ENCODE measurements around the gene S100A4.
"Not testable (repeated sequence)": the region's sequence is repeated elsewhere in the genome, so short reads cannot be mapped to it uniquely, and the experiment has no call there.

S100A4 gene

DNA sequence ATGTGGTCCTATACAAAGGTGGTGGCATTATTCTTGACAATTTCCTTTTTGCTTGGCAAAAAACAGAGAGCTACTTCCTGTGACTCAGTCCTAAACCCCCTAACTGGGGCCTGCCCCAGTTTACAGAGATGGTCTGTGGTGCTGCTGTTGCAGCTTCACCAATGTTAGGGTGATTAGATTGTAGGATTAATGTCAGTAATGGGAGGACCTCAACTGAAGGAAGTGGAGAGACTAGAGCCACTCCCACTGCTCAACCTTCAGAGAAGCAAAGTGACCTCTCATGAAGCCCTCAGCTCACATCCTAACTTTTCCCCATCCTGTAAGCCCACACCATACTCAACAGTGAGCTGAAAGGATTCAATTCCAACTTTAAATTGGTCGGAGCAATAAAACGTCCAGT is 13.4 kb downstream of the S100A4 start:
- DNase-seq (ENCODE audit: low read depth): no peak
- TF ChIP-seq, protein P1, sequence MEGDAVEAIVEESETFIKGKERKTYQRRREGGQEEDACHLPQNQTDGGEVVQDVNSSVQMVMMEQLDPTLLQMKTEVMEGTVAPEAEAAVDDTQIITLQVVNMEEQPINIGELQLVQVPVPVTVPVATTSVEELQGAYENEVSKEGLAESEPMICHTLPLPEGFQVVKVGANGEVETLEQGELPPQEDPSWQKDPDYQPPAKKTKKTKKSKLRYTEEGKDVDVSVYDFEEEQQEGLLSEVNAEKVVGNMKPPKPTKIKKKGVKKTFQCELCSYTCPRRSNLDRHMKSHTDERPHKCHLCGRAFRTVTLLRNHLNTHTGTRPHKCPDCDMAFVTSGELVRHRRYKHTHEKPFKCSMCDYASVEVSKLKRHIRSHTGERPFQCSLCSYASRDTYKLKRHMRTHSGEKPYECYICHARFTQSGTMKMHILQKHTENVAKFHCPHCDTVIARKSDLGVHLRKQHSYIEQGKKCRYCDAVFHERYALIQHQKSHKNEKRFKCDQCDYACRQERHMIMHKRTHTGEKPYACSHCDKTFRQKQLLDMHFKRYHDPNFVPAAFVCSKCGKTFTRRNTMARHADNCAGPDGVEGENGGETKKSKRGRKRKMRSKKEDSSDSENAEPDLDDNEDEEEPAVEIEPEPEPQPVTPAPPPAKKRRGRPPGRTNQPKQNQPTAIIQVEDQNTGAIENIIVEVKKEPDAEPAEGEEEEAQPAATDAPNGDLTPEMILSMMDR (IDR thresholded peaks at IDR 0.05; ENCODE audit: low read depth, low read length, missing control alignments): no peak
- no peak overlapping the region for H3K4me3 ChIP-seq (ENCODE audit: low read depth, low read length)

DNA sequence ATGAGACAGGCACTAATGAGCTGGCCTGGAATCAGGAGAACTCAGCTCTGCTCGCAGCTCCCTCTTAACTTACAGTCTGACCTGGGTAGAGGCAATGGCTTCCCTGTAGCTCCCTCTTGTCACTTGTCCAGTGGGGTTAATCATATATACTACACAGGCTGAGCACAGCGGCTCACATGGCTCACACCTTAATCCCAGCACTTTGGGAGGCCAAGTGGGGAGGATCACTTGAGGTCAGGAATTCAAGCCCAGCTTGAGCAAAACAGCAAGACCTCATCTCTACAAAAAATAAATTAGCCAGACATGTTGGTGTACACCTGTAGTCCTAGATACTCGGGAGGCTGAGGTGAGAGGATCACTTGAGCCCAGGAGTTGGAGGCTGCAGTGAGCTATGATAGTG is 14.0 kb downstream of the S100A4 start:
- H3K4me3 ChIP-seq (ENCODE audit: low read depth, low read length): no peak overlapping the region
- TF ChIP-seq, protein P1 (IDR thresholded peaks at IDR 0.05; ENCODE audit: low read depth, low read length, missing control alignments): no peak
- DNase-seq (ENCODE audit: low read depth): no peak

DNA sequence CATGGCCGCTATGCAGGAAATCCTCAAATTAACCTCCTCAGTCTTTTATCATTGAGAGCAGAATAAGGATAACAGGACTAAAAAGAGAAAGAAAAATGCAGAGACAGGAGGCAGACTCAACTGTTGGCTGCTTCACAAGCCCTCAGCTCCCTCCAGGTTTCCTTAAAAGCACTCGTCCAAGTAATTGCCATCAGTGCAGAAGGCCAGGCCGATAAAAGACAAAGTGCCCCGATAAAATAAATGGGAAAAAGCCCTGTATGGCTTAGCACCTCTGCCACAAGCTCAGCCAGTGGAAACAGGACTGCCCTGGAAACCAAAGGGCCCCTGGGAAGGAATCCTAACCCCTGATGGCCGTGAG is 17.9 kb downstream of the S100A4 start:
- no peak for DNase-seq (ENCODE audit: low read depth)
- TF ChIP-seq, protein P1 (IDR thresholded peaks at IDR 0.05; ENCODE audit: low read depth, low read length, missing control alignments): no peak

DNA sequence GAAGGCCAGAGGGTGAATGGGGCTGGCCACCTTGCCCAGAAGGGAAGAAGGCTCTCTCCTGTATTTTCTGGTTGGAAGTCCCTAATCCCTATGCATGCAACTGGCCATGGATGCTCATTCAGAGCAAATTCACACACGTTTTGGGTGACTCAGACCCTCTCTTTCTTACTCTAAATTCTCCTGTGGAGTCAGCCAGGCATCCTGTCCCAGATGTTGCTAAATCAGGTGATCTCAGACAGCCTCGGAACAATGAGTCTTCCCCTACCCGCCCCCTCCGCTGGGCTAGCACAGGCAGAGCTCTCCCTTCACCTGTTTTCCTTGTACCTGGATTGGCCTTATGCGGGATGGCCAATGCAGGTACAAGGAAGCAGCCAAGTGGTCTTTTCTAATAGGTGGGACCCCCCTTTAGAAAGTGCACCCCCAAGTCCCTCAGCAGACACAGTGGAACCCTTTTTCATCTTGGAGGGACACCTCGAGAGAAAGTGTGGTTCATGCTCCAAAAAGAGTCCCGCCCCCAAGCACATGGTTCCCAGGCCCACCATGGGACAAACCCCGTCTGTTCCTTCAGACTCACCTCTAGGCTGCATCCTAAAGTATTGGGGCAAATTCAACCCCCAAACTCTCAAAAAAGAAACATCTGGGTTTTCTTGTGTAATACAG is 18.5 kb downstream of the S100A4 start:
- no peak for DNase-seq (ENCODE audit: low read depth)
- TF ChIP-seq, protein P1 (IDR thresholded peaks at IDR 0.05; ENCODE audit: low read depth, low read length, missing control alignments): no peak
- no peak overlapping the region for H3K4me3 ChIP-seq (ENCODE audit: low read depth, low read length)

More for the DNA sequence above, 17.9 kb downstream of the S100A4 start:
- H3K4me3 ChIP-seq (ENCODE audit: low read depth, low read length): no peak overlapping the region

DNA sequence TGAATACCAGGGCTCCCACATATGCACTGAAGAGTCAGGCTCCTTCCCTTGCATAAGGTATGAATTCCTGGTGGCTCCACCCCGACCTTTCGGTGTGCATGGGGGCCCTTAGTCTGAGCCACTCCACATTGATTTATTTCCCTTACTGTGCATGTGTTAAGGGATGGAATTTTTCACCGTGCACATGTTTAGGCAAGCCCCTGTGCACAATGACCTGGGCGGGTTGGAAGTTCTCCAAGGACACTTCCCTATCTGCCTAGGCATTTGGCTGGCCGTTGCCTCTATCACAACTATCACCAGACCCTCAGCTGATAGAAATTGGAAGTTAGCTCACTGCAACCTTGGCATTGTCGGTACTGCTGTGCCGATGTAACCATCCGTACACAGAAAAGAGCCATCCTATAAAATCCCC is 19.5 kb downstream of the S100A4 start:
- no peak for DNase-seq (ENCODE audit: low read depth)
- TF ChIP-seq, protein P1 (IDR thresholded peaks at IDR 0.05; ENCODE audit: low read depth, low read length, missing control alignments): no peak
- H3K4me3 ChIP-seq (ENCODE audit: low read depth, low read length): no peak overlapping the region

DNA sequence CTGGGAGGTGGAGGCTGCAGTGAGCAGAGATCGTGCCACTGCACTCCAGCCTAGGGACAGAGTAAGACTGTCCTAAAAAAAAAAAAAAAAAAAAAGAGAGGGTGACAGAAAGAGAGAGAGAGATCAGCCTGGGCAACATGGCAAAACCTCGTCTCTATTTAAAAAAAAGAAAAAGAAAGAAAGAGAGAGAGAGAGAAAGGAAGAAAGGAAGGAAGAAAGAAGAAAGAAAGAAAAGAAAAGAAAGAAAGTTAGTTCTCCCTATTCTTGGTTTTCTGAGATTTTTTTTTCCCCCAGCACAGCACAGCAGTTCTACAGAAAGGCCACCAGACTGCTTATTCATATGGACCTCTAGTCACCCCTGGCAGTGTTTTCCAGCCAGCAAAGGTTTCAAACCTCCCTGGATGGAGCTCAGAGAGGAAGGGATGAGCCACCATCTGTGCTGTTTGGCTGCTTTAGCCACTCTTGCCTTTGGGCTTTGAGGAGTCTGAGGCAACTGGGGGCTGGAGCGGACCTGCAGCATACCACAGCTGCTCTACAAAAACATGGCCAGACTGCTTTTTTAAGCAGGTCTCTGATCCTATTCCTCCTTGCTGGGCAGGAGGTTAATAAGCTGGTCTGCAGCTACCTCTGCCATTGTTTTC is 20.4 kb downstream of the S100A4 start:
- TF ChIP-seq, protein P1 (IDR thresholded peaks at IDR 0.05; ENCODE audit: low read depth, low read length, missing control alignments): no peak
- no peak for DNase-seq (ENCODE audit: low read depth)
- no peak overlapping the region for H3K4me3 ChIP-seq (ENCODE audit: low read depth, low read length)

DNA sequence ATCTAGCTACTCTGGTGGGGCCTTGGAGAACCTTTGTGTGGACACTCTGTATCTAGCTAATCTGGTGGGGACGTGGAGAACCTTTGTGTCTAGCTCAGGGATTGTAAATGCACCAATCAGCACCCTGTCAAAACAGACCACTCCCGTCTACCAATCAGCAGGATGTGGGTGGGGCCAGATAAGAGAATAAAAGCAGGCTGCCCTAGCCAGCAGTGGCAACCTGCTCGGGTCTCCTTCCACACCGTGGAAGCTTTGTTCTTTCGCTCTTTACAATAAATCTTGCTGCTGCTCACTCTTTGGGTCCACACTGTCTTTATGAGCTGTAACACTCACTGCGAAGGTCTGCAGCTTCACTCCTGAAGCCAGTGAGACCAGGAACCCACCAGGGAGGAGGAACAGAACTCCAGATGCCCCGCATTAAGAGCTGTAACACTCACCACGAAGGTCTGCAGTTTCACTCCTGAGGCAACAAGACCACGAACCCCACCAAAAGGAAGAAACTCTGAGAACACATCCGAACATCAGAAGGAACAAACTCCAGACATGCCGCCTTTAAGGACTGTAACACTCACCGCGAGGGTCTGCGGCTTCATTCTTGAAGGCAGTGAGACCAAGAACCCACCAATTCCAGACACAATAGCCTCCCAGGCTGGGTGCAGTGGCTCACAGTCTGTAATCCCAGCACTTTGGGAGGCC is 23.1 kb downstream of the S100A4 start:
- not testable (repeated sequence) for H3K4me3 ChIP-seq (ENCODE audit: low read depth, low read length); DNase-seq (ENCODE audit: low read depth)

DNA sequence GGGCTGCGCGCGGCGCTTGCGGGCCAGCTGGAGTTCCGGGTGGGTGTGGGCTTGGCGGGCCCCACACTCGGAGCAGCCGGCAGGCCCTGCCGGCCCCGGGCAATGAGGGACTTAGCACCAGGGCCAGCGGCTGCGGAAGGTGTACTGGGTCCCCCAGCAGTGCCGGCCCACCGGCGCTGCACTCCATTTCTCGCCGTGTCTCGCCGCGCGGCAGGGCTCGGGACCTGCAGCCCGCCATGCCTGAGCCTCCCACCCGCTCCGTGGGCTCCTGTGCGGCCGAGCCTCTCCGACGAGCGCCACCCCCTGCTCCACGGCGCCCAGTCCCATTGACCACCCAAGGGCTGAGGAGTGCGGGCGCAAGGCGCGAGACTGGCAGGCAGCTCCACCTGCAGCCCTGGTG is 23.8 kb downstream of the S100A4 start:
- not testable (repeated sequence) for H3K4me3 ChIP-seq (ENCODE audit: low read depth, low read length); DNase-seq (ENCODE audit: low read depth)

Measured in GM12864 (cell line).